Effector memory CD8-positive, alpha-beta T cell (primary cell): ENCODE data around the gene FOXF2.
A peak's percentile ranks its signal among the peaks of the same experiment; 100 is the strongest.
"Not testable (repeated sequence)": the region's sequence is repeated elsewhere in the genome, so short reads cannot be mapped to it uniquely, and the experiment has no call there.

Experiments used
- ATAC-seq: fragments of 150-1000 bp; cut with Tn5 transposase; replicated peaks from 2 replicates; pipeline ENCODE4 v1.10.0; 2021; ENCODE audit warnings: mild to moderate bottlenecking, moderate library complexity
- DNase-seq, 3 experiments: peaks; one replicate each; pipeline ENCODE4 v3.0.0; 2021
- H3K27ac Mint-ChIP-seq, 2 donors: one replicate each; pipeline ENCODE4 v1.8.0; 2022; ENCODE audit warnings: mild to moderate bottlenecking in 2 of 2, mixed read lengths in 2 of 2, moderate library complexity in 2 of 2
- H3K27me3 Mint-ChIP-seq, 2 donors: one replicate each; pipeline ENCODE4 v1.8.0; 2022; ENCODE audit warnings: mixed read lengths in 2 of 2
- H3K36me3 Mint-ChIP-seq: one replicate; pipeline ENCODE4 v1.8.0; 2022; ENCODE audit warnings: mild to moderate bottlenecking, moderate library complexity, mixed read lengths; ENCODE audit not compliant: insufficient read depth
- H3K4me1 Mint-ChIP-seq, 2 donors: one replicate each; pipeline ENCODE4 v1.8.0; 2022; ENCODE audit warnings: low read depth in 2 of 2, mixed read lengths in 2 of 2
- H3K4me3 Mint-ChIP-seq, 2 donors: one replicate each; pipeline ENCODE4 v1.8.0; 2022; ENCODE audit warnings: mild to moderate bottlenecking in 2 of 2, mixed read lengths in 2 of 2, moderate library complexity in 2 of 2
- H3K9me3 Mint-ChIP-seq, 2 donors: one replicate each; pipeline ENCODE4 v1.8.0; 2022; ENCODE audit warnings: mixed read lengths in 2 of 2

Gene FOXF2

GRCh38 chr6:1365686-1366085 is 23.7 kb upstream of the FOXF2 start:
- Mint-ChIP-seq H3K27me3 (peaks cover 47 to 72% of the 10 kb centered on the region in 2 donors), H3K9me3 (peaks cover 0 to 3% of the 10 kb centered on the region in 2 donors), H3K4me1 (no peaks in the 10 kb centered on the region)

GRCh38 chr6:1367771-1368170 is 21.6 kb upstream of the FOXF2 start:
- DNase-seq (no peak), ATAC-seq (no peak)
- Mint-ChIP-seq H3K27me3 (peaks cover 51 to 79% of the 10 kb centered on the region in 2 donors), H3K9me3 (peaks cover 0 to 3% of the 10 kb centered on the region in 2 donors), H3K4me3 (no peak overlapping the region), H3K4me1 (no peaks in the 10 kb centered on the region), H3K36me3 (no peaks in the 10 kb centered on the region), H3K27ac (no peak overlapping the region)

More at GRCh38 chr6:1365686-1366085, 23.7 kb upstream of the FOXF2 start:
- ATAC-seq (no peak), DNase-seq (no peak)
- no peaks in the 10 kb centered on the region for H3K36me3 Mint-ChIP-seq
- no peak overlapping the region for H3K4me3 Mint-ChIP-seq
- H3K27ac Mint-ChIP-seq = no peak overlapping the region

GRCh38 chr6:1368940-1369339 is 20.4 kb upstream of the FOXF2 start:
- DNase-seq (no peak), ATAC-seq (no peak)
- H3K9me3 Mint-ChIP-seq = peaks cover 0 to 3% of the 10 kb centered on the region in 2 donors
- H3K4me1 Mint-ChIP-seq = no peaks in the 10 kb centered on the region
- peaks cover 56 to 81% of the 10 kb centered on the region in 2 donors for H3K27me3 Mint-ChIP-seq
- no peak overlapping the region for H3K27ac Mint-ChIP-seq
- H3K36me3 Mint-ChIP-seq = no peaks in the 10 kb centered on the region
- H3K4me3 Mint-ChIP-seq = no peak overlapping the region

DNA sequence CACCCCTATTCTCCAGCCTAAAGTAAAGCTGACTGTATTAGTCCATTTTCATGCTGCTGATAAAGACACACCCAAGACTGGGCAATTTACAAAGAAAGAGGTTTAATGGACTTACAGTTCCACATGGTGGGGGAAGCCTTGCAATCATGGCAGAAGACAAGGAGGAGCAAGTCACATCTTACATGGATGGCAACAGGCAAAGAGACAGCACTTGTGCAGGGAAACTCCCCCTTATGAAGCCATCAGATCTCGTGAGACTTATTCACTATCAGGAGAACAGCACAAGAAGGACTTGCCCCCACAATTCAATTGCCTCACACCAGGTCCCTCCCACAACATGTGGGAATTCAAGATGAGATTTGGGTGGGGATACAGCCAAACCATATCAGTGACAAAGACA is 19.7 kb upstream of the FOXF2 start:
- not testable (repeated sequence) for H3K4me3 Mint-ChIP-seq, H3K36me3 Mint-ChIP-seq, DNase-seq, H3K4me1 Mint-ChIP-seq, ATAC-seq, H3K9me3 Mint-ChIP-seq, H3K27ac Mint-ChIP-seq
- H3K27me3 Mint-ChIP-seq = peaks cover 56 to 81% of the 10 kb centered on the region in 2 donors

GRCh38 chr6:1371933-1372332 is 17.4 kb upstream of the FOXF2 start:
- peaks cover 64 to 88% of the 10 kb centered on the region in 2 donors for H3K27me3 Mint-ChIP-seq
- H3K4me1 Mint-ChIP-seq = no peaks in the 10 kb centered on the region
- ATAC-seq (no peak), DNase-seq (no peak)
- H3K9me3 Mint-ChIP-seq = peaks cover 0 to 3% of the 10 kb centered on the region in 2 donors
- no peaks in the 10 kb centered on the region for H3K36me3 Mint-ChIP-seq
- no peak overlapping the region for H3K4me3 Mint-ChIP-seq
- H3K27ac Mint-ChIP-seq = no peak overlapping the region

DNA sequence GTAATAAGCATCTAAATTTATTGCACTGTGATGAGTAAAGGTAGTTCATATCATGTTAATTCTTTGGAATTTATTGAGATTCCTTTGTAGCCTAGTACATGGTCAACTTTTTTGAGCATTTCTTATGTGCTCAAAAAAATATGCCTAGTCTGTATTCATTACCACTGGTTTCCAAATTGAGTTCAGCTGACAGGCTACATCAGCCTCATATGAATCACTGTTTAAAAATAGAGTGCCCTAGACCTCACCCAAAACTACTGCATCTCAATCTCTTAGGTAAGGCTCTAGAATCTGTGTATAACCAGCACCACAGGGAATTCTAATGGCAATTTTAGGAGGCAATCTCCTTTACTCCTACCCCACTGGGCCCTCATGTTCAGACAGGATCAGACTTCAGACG is 16.7 kb upstream of the FOXF2 start:
- DNase-seq (no peak), ATAC-seq (no peak)
- Mint-ChIP-seq H3K36me3 (no peaks in the 10 kb centered on the region), H3K27me3 (peaks cover 66 to 89% of the 10 kb centered on the region in 2 donors), H3K27ac (no peak overlapping the region), H3K9me3 (peaks cover 0 to 3% of the 10 kb centered on the region in 2 donors), H3K4me3 (no peak overlapping the region), H3K4me1 (no peaks in the 10 kb centered on the region)

- H3K27me3 Mint-ChIP-seq = peaks cover 86 to 94% of the 10 kb centered on the region in 2 donors
Observed at GRCh38 chr6:1376653-1377052, 12.7 kb upstream of the FOXF2 start.

DNA sequence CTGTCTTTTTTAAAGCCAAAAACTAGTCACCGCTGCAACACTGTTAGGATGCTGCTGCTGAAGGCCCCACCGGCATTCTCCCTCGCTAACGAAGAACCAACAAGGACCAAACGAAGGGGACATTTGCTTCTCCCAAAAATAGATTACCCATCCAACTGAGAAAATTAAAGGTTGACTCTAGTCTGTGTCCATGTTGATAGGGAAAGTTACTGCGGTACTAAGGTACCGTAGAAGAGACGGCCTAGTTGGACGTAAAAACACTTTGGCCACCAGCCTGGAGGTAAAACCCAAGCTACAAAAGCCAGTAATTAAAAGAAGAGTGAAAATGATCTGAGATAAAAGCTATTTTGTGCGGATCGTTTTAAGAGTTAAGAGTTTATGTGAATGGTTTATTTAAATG is 11.8 kb upstream of the FOXF2 start:
- H3K27ac Mint-ChIP-seq = no peak overlapping the region
- ATAC-seq (no peak), DNase-seq (no peak)
- H3K4me3 Mint-ChIP-seq = no peak overlapping the region
- no peaks in the 10 kb centered on the region for H3K36me3 Mint-ChIP-seq
- H3K9me3 Mint-ChIP-seq = no peaks in the 10 kb centered on the region
- peaks cover 80 to 88% of the 10 kb centered on the region in 2 donors for H3K27me3 Mint-ChIP-seq
- peaks cover 7 to 22% of the 10 kb centered on the region in 2 donors for H3K4me1 Mint-ChIP-seq

More at GRCh38 chr6:1376653-1377052, 12.7 kb upstream of the FOXF2 start:
- ATAC-seq (no peak), DNase-seq (no peak)
- peaks cover 7 to 22% of the 10 kb centered on the region in 2 donors for H3K4me1 Mint-ChIP-seq
- no peak overlapping the region for H3K4me3 Mint-ChIP-seq
- H3K9me3 Mint-ChIP-seq = no peaks in the 10 kb centered on the region
- H3K36me3 Mint-ChIP-seq = no peaks in the 10 kb centered on the region
- H3K27ac Mint-ChIP-seq = no peak overlapping the region

GRCh38 chr6:1378065-1379016 is 11.0 kb upstream of the FOXF2 start:
- no peak overlapping the region for H3K27ac Mint-ChIP-seq
- H3K4me3 Mint-ChIP-seq = peak overlapping the region; percentile 33 to 38
- H3K4me1 Mint-ChIP-seq = peaks cover 7 to 22% of the 10 kb centered on the region in 2 donors
- ATAC-seq (no peak), DNase-seq (no peak)
- H3K36me3 Mint-ChIP-seq = no peaks in the 10 kb centered on the region
- H3K27me3 Mint-ChIP-seq = peaks cover 77 to 88% of the 10 kb centered on the region in 2 donors
- no peaks in the 10 kb centered on the region for H3K9me3 Mint-ChIP-seq

DNA sequence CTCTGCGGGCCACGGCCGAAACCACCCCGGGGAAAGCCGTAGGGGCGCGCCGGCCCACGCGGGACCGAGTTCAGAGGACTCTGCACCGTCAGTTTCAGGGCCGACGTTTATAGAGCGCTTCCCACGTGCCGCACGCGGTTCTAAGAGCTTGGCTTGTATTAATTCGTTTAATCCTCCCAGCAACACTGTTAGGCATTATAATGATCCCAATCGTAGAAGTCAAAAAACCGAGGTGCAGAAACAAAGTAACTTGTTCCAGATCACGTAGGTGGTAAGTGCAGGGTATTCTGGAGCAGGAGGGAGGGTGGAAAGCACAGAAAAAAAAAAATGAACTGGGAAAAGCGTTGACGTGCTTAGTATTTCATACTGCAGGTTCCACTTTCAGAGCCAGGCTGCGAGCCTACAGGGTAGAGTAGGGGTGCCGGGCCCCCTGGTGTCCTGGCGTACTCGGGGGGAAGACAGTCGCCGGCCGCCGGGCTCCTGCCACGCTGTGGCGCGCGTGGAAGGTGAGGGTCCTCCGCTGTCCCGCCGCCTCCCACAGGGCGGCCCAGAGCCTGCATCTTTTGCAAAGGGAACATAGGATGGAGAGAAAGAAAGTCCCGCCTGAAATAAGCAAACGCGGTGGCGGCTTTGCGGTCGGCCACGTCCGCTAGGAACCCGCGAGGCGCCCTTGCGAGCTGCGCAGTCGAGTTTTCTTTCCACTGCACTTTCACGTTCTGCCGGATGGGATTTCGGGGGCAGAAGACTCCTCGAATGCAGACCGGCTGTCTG is 10.2 kb upstream of the FOXF2 start:
- H3K27me3 Mint-ChIP-seq = peaks cover 74 to 83% of the 10 kb centered on the region in 2 donors
- peak overlapping the region; percentile 33 to 38 for H3K4me3 Mint-ChIP-seq
- no peaks in the 10 kb centered on the region for H3K36me3 Mint-ChIP-seq
- H3K27ac Mint-ChIP-seq = no peak overlapping the region
- no peaks in the 10 kb centered on the region for H3K9me3 Mint-ChIP-seq
- ATAC-seq (no peak), DNase-seq (no peak)
- peaks cover 7 to 22% of the 10 kb centered on the region in 2 donors for H3K4me1 Mint-ChIP-seq

DNA sequence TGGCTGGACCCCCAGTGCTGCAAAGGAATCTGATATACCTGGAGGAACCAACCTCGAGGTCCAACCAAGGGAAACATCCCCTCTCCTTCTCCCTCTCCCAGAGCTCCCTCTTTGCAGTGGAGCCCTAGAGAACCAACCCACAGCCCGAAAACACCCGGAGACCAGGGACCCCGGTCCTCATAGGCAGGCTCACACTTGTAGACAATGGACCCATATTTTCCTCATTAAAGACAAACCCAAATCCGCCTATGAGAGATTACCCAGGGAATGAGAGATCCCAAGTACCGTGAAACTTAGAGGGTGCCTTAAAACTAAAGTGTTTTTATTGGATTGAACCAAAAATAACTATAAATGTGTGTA is 9.6 kb upstream of the FOXF2 start:
- H3K27ac Mint-ChIP-seq = no peak overlapping the region
- H3K36me3 Mint-ChIP-seq = no peaks in the 10 kb centered on the region
- ATAC-seq (no peak), DNase-seq (no peak)
- no peaks in the 10 kb centered on the region for H3K9me3 Mint-ChIP-seq
- H3K4me3 Mint-ChIP-seq = peak overlapping the region in 1 of 2 donors; percentile 38
- H3K4me1 Mint-ChIP-seq = peaks cover 9 to 22% of the 10 kb centered on the region in 2 donors
- peaks cover 73 to 81% of the 10 kb centered on the region in 2 donors for H3K27me3 Mint-ChIP-seq

DNA sequence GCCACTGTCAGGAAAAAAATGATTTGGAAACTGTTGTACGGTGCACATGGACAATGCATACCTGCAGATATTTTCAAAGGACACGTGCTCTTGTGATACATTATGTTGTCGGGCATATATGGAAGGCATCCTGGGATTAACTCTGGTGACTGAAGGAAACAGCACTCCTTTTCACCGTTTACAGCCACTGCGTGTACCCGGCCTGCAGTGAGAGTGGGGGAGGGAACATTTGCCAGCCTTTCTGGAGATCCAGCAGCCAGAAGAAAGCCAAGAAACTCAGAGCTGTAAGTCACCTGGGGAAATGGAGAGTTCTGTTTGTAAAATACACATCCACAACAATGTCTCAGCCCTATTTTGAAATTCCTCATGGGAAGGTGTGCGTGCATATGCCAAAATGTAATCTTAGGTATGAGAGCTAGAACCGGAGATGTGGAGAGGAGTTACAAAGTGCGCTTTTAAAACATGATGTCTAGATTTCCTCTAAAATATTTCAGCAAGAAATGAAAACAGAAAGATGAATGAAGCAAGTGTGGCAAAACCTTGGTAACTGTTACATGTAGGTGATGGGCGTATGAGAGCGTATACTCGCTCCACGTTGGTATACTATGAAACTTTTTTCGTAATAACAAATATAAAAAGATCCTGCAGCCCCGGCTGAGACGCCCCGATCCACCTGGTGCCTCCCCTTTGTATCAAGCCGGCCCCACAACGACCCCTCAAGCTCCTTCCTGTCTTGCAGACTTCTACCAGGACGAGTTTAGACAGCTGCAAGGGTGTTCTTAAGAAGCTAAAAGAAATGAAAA is 8.6 kb upstream of the FOXF2 start:
- no peak for DNase-seq
- H3K27me3 Mint-ChIP-seq = peaks cover 76 to 82% of the 10 kb centered on the region in 2 donors
- peaks cover 2% of the 10 kb centered on the region for H3K36me3 Mint-ChIP-seq
- no peak for ATAC-seq
- H3K4me1 Mint-ChIP-seq = peaks cover 13 to 28% of the 10 kb centered on the region in 2 donors
- peak overlapping the region; percentile 28 to 50 for H3K4me3 Mint-ChIP-seq
- no peak overlapping the region for H3K27ac Mint-ChIP-seq
- no peaks in the 10 kb centered on the region for H3K9me3 Mint-ChIP-seq
